Measurements from ENCODE around the gene PTDSS2. TPM values are rescaled to one million over a fixed set of nuclear protein-coding genes. Genes with fewer than 3 reads are reported as not detected.

The PTDSS2 gene
- total and polyA plus RNA-seq, 9 of the 15 experiments (the other 6 are each of a cell fraction or from before 2014, with no cell fraction given): 0.45 to 53.9 (median 17.2) TPM

DNA sequence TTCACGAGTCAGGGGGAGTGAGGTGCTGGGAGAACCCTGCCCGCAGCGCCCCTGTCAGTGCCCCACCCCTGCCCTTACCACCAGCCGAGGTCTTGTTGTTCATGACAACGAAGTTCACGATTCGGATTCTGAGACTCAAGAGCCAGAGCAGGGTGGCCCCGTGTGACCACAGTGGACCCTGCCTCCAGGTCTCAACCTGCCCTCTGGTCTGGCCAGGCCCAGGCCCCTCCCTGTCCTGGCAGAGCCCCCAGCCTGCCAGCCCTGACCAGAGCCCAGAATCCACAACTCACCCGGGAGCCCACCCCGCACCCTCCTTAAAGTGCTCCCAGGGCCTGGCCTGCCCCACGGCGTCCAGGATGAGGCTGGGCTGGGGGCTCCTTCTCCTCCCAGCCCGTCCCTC, 18.2 kb upstream of the PTDSS2 start:
- FAIRE-seq (no peak), DNase-seq (ENCODE audit: extremely low read depth in 1 of 4, low spot score in 3 of 4) (no peak), ATAC-seq (no peak)
- CTCF ChIA-PET (ENCODE audit: low intra/inter-chr PET ratio): no interaction called here
- H3K4me2 ChIP-seq (ENCODE audit: insufficient read depth, low read length): no peak overlapping the region
- intact Hi-C loops (cut with micrococcal nuclease): no loop called here
- no peak overlapping the region for H3K27ac ChIP-seq (ENCODE audit: extremely low read depth, low read depth, low read length)
- no peaks in the 10 kb centered on the region for H3K27me3 ChIP-seq (ENCODE audit: control insufficient read depth in 2 of 2, insufficient read depth in 2 of 2, low read length in 2 of 2)
- BruUV-seq (replicated peaks): no TSS peak
- peaks cover 0 to 39% of the 10 kb centered on the region in 2 experiments; a peak in 2 of 5 replicates for H3K4me1 ChIP-seq (replicated peaks in 1 of 2; ENCODE audit: control insufficient read depth in 2 of 2, insufficient read depth in 2 of 2, low read length in 2 of 2)
- no peak overlapping the region for H3K9ac ChIP-seq (ENCODE audit: insufficient read depth in 1 of 2, low read depth in 2 of 2, low read length in 2 of 2)
- H3K79me2 ChIP-seq (ENCODE audit: control insufficient read depth, insufficient read depth, low read length): no peaks in the 10 kb centered on the region
- 68% methylated on average over 9 of the region's 13 CpGs for WGBS (ENCODE audit: insufficient coverage, low coverage, missing lambda C conversion rate)
- no peak overlapping the region for H2AFZ ChIP-seq (ENCODE audit: low read depth, low read length)
- no peak overlapping the region for H3K4me3 ChIP-seq
- H4K20me1 ChIP-seq (replicated peaks; ENCODE audit: control insufficient read depth, insufficient read depth, low read length): no peaks in the 10 kb centered on the region
- no peaks in the 10 kb centered on the region for H3K36me3 ChIP-seq (ENCODE audit: control insufficient read depth, insufficient read depth, low read length)
- in situ Hi-C loops (cut with MboI): no loop called here
- no peaks in the 10 kb centered on the region for H3K9me3 ChIP-seq (replicated peaks; ENCODE audit: control insufficient read depth, insufficient read depth, low read depth, low read length)
- POLR2A ChIA-PET: interaction anchor here (0.6 kb wide), 2 partner anchors 232 to 233 kb away, joined by 3 to 4 read pairs; no protein-coding TSS in a partner anchor
- no peaks in the 10 kb centered on the region for H3K9me1 ChIP-seq (ENCODE audit: control insufficient read depth, insufficient read depth, low read length)
- TF ChIP-seq ETV6 (IDR thresholded peaks at IDR 0.05; ENCODE audit: borderline replicate concordance in 1 of 2, low read depth in 2 of 2, low read length in 1 of 2) (no peak), ETV6 (CRISPR knock-in tag; IDR thresholded peaks at IDR 0.05; ENCODE audit: borderline replicate concordance) (no peak), PATZ1 (CRISPR knock-in tag; IDR thresholded peaks at IDR 0.05; ENCODE audit: borderline replicate concordance) (no peak), HNRNPL (IDR thresholded peaks at IDR 0.05; ENCODE audit: low read depth, low read length) (no peak), MEF2A (IDR thresholded peaks at IDR 0.05; ENCODE audit: control insufficient read depth, low read depth, low read length) (no peak), TSHZ1 (CRISPR knock-in tag; IDR thresholded peaks at IDR 0.05) (no peak), RNF219 (CRISPR knock-in tag; IDR thresholded peaks at IDR 0.05) (no peak), ZNF274 (IDR thresholded peaks at IDR 0.05; ENCODE audit: borderline replicate concordance, low read depth, low read length) (no peak), TEAD2 (tag; IDR thresholded peaks at IDR 0.05) (no peak), TEAD4 (IDR thresholded peaks at IDR 0.05; ENCODE audit: low read length) (no peak), TEAD4 (CRISPR knock-in tag; IDR thresholded peaks at IDR 0.05; ENCODE audit: borderline replicate concordance) (no peak), ELF4 (CRISPR knock-in tag; IDR thresholded peaks at IDR 0.05) (no peak)
